Muscle of leg (tissue), 11 donors: Measurements from ENCODE around the gene MAPK8IP3. TPM values are rescaled to one million over a fixed set of nuclear protein-coding genes. Genes with fewer than 3 reads are reported as not detected.
"Not testable (repeated sequence)": the region's sequence is repeated elsewhere in the genome, so short reads cannot be mapped to it uniquely, and the experiment has no call there.

Experiments
- DNase-seq: peaks from one replicate; pipeline ENCODE4 v3.0.0; 2013
- H3K27ac ChIP-seq: one replicate; pipeline ENCODE4 v1.5.1; 2013; ENCODE audit warnings: mild to moderate bottlenecking, low read length, control low read depth
- H3K27me3 ChIP-seq: one replicate; pipeline ENCODE4 v1.6.1; 2013; ENCODE audit warnings: low read length; ENCODE audit not compliant: control insufficient read depth, insufficient read depth
- H3K36me3 ChIP-seq: one replicate; pipeline ENCODE4 v1.6.1; 2013; ENCODE audit warnings: low read length; ENCODE audit not compliant: control insufficient read depth, insufficient read depth
- H3K4me1 ChIP-seq: one replicate; pipeline ENCODE4 v1.6.1; 2013; ENCODE audit warnings: low read length; ENCODE audit not compliant: control insufficient read depth, insufficient read depth
- H3K4me3 ChIP-seq: one replicate; pipeline ENCODE4 v1.5.1; 2013; ENCODE audit warnings: low read length, control low read depth
- H3K9me3 ChIP-seq: replicated peaks from 2 replicates; pipeline ENCODE4 v1.6.1; 2013; ENCODE audit warnings: low read depth, low read length; ENCODE audit not compliant: control insufficient read depth
- WGBS: methylation state at CpG from one replicate; pipeline ENCODE4 v1.1.5; 2013; ENCODE audit warnings: missing lambda C conversion rate; ENCODE audit not compliant: insufficient coverage; 5-methylcytosine and 5-hydroxymethylcytosine counted together
- polyA plus RNA-seq, 8 donors: library from polyadenylated mRNA; unstranded; fragments of 120-200 nt; gene quantifications; one replicate each; pipeline versions ENCODE4 v1.2.1 to v1.2.3, GENCODE V29; 2013; ENCODE audit warnings: inconsistent platforms in 1 of 8, low replicate concordance in 1 of 8; ENCODE audit not compliant: insufficient read length in 8 of 8, insufficient read depth in 1 of 8
- total RNA-seq: library from RNA; stranded (reverse); fragments of 120-200 nt; gene quantifications from one replicate; pipeline ENCODE4 v1.2.4, GENCODE V29; 2013

Gene MAPK8IP3
- total and polyA plus RNA-seq, 9 donors, result 35.6 to 64.3 (median 50.5) TPM

DNA sequence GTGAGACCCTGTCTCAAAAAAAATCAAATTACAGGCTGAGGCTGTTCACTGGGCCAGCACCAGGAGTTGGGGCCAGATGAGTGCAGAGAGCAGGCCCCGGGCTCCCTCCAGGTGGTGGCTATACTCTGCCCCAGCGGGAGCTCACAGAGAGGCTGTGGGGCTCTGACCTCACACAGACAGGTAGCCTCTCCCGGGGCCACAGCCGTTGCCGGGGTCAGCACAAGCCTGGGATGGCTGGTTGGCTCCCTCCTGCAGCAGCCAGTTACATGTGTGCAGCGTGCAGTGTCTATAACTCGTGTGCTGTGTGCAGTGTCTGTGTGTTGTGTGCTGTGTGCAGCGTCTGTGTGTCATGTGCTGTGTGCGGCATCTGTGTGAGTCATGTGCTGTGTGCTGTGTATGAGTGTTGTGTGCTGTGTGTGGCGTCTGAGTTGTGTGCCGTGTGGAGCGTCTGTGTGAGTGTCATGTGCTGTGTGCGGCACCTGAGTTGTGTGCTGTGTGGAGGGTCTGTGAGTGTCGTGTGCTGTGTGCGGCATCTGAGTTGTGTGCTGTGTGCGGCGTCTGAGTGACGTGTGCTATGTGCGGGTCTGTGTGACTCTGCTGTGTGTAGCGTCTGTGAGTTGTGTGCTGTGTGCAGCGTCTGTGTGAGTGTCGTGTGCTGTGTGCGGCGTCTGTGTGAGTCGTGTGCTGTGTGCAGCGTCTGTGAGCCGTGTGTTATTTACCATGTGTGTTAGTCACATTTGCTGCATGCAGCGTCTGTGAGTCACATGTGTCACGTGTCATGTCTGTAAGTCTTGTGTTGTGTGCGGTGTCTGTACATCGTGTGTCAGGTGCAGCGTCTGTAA is 20.9 kb downstream of the MAPK8IP3 start:
- Histone ChIP-seq H3K4me1 (peaks cover 2% of the 10 kb centered on the region), H3K27ac (no peak overlapping the region), H3K27me3 (no peaks in the 10 kb centered on the region), H3K9me3 (no peaks in the 10 kb centered on the region), H3K36me3 (peaks cover 45% of the 10 kb centered on the region), H3K4me3 (no peak overlapping the region)
- no peak for DNase-seq
- WGBS, result 94% methylated on average over 32 of the region's 32 CpGs

GRCh38 chr16:1727651-1728624 is 21.9 kb downstream of the MAPK8IP3 start:
- no peaks in the 10 kb centered on the region for H3K27me3 ChIP-seq
- peaks cover 55% of the 10 kb centered on the region for H3K36me3 ChIP-seq
- H3K27ac ChIP-seq, result no peak overlapping the region
- no peaks in the 10 kb centered on the region for H3K9me3 ChIP-seq
- no peak for DNase-seq
- WGBS, result 86% methylated on average over 31 of the region's 37 CpGs
- no peak overlapping the region for H3K4me3 ChIP-seq
- H3K4me1 ChIP-seq, result no peaks in the 10 kb centered on the region

- Histone ChIP-seq H3K36me3 (peaks cover 66% of the 10 kb centered on the region), H3K27me3 (no peaks in the 10 kb centered on the region), H3K4me1 (no peaks in the 10 kb centered on the region), H3K4me3 (no peak overlapping the region), H3K9me3 (no peaks in the 10 kb centered on the region), H3K27ac (no peak overlapping the region)
- 93% methylated on average over 18 of the region's 18 CpGs for WGBS
- DNase-seq, result no peak
These were observed 23.0 kb downstream of the MAPK8IP3 start for GRCh38 chr16:1729026-1729425.

DNA sequence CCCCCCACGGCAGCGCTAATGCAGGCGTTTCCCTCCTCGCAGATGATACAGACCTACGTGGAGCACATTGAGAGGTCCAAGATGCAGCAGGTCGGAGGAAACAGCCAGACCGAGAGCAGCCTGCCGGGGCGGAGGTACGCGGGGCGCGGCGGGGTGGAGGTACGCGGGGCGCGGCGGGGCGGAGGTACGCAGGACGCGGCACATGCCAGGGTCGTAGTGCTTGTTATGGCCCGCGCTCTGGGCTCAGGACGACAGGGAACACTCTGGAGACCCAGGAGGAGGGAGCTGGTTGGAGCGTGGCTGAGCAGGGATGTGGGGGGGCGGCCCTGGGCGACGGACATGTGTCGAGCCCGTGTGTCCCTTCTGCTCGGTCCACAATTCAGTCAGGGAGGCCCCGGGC is 23.4 kb downstream of the MAPK8IP3 start:
- Histone ChIP-seq H3K4me3 (no peak overlapping the region), H3K27ac (no peak overlapping the region), H3K27me3 (no peaks in the 10 kb centered on the region), H3K9me3 (no peaks in the 10 kb centered on the region), H3K4me1 (no peaks in the 10 kb centered on the region), H3K36me3 (peaks cover 66% of the 10 kb centered on the region)
- no peak for DNase-seq
- WGBS, result 93% methylated on average over 33 of the region's 35 CpGs

GRCh38 chr16:1731073-1731472 is 25.1 kb downstream of the MAPK8IP3 start:
- no peaks in the 10 kb centered on the region for H3K27me3 ChIP-seq
- no peaks in the 10 kb centered on the region for H3K4me1 ChIP-seq
- H3K27ac ChIP-seq, result no peak overlapping the region
- DNase-seq, result no peak
- H3K9me3 ChIP-seq, result no peaks in the 10 kb centered on the region
- H3K4me3 ChIP-seq, result no peak overlapping the region
- H3K36me3 ChIP-seq, result peaks cover 67% of the 10 kb centered on the region
- WGBS, result 89% methylated on average over 4 of the region's 7 CpGs

- H3K27me3 ChIP-seq, result no peaks in the 10 kb centered on the region
- DNase-seq, result peak; percentile 28
- H3K4me1 ChIP-seq, result no peaks in the 10 kb centered on the region
- H3K9me3 ChIP-seq, result no peaks in the 10 kb centered on the region
- whole genome bisulfite sequencing, result 52% methylated on average over 3 of the region's 7 CpGs
- no peak overlapping the region for H3K27ac ChIP-seq
- no peak overlapping the region for H3K4me3 ChIP-seq
- H3K36me3 ChIP-seq, result peaks cover 62% of the 10 kb centered on the region
These were observed 25.6 kb downstream of the MAPK8IP3 start for GRCh38 chr16:1731603-1732002.

- no peak for DNase-seq
- H3K9me3 ChIP-seq, result no peaks in the 10 kb centered on the region
- H3K27ac ChIP-seq, result no peak overlapping the region
- no peak overlapping the region for H3K4me3 ChIP-seq
- H3K27me3 ChIP-seq, result no peaks in the 10 kb centered on the region
- whole genome bisulfite sequencing, result 89% methylated on average over 10 of the region's 14 CpGs
- no peaks in the 10 kb centered on the region for H3K4me1 ChIP-seq
- peaks cover 57% of the 10 kb centered on the region for H3K36me3 ChIP-seq
These were observed 26.1 kb downstream of the MAPK8IP3 start for GRCh38 chr16:1732071-1732470.

DNA sequence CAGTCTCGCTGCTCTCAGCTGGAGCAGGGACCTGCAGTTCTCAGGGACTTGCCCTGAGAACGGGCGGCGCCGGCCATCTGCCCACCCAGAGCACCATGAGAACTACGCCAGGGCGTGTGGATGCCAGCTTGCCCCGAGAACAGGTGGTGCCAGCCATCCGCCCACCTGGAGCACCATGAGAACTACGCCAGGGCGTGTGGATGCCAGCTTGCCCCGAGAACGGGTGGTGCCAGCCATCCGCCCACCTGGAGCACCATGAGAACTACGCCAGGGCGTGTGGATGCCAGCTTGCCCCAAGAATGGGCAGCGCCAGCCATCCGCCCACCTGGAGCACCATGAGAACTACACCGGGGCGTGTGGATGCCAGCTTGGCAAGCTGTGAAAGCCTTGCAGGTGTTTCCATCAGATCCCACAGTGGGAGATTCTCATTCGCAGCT is 26.6 kb downstream of the MAPK8IP3 start:
- H3K4me1 ChIP-seq, H3K27ac ChIP-seq, DNase-seq, H3K4me3 ChIP-seq, H3K9me3 ChIP-seq, H3K27me3 ChIP-seq: not testable (repeated sequence)
- whole genome bisulfite sequencing, result 87% methylated on average over 16 of the region's 21 CpGs
- peaks cover 52% of the 10 kb centered on the region for H3K36me3 ChIP-seq

DNA sequence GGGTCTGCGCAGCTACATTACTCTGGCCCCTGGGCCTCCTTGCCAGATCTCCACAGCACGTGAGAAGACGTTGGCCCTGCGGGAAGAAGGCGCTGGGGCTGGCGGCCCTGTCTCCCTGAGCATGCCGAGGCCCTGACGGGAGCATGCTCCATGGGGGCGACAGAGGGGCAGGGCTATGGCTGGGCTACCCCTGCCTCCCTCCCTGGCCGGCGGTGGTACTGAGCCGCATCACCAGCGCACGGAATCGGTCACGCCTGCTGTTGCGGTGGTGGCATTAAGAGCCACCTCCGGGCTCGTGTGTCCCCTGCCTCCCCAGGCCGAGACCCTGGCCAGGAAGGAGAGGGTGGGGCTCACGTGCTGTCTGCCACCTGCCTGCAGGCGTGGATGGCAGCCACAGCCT is 28.1 kb downstream of the MAPK8IP3 start:
- 93% methylated on average over 17 of the region's 22 CpGs for WGBS
- Histone ChIP-seq H3K4me1 (no peaks in the 10 kb centered on the region), H3K27me3 (no peaks in the 10 kb centered on the region), H3K9me3 (no peaks in the 10 kb centered on the region), H3K36me3 (peaks cover 48% of the 10 kb centered on the region), H3K4me3 (no peak overlapping the region), H3K27ac (no peak overlapping the region)
- no peak for DNase-seq

DNA sequence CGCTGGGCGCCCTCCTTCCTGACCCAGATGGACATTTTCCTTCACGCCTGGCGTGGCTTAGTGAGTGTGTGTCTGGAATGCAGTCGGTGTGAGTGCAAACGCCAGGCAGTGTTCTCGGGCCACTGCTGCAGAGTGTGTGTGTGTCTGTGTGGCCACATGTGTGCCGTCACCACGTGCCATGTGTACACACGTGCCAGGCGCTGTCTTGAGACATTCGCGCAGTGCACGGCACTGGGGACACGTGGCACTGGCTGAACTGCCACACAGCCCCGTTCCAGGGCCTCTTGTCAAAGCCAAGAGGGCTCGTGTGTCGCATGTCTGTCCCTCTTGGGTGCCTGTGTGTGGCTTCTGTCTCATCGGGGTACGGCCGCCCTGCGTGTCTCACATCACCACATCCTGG is 28.8 kb downstream of the MAPK8IP3 start:
- no peaks in the 10 kb centered on the region for H3K4me1 ChIP-seq
- no peaks in the 10 kb centered on the region for H3K27me3 ChIP-seq
- H3K27ac ChIP-seq, result no peak overlapping the region
- WGBS, result 97% methylated on average over 21 of the region's 22 CpGs
- no peak for DNase-seq
- no peak overlapping the region for H3K4me3 ChIP-seq
- no peaks in the 10 kb centered on the region for H3K9me3 ChIP-seq
- H3K36me3 ChIP-seq, result peaks cover 43% of the 10 kb centered on the region
